ENCODE data around the gene RPL29.

Gene RPL29

GRCh38 chr3:52037291-52037690 lies 41.6 kb upstream of the RPL29 start:
- no peak for ATAC-seq
- TF ChIP-seq ZC3H10 (CRISPR knock-in tag; IDR thresholded peaks at IDR 0.05) (no peak), ISL1 (CRISPR knock-in tag; IDR thresholded peaks at IDR 0.05) (no peak), RARB (CRISPR knock-in tag; IDR thresholded peaks at IDR 0.05) (no peak), GLIS3 (CRISPR knock-in tag; IDR thresholded peaks at IDR 0.05) (no peak), TOX (CRISPR knock-in tag; IDR thresholded peaks at IDR 0.05; ENCODE audit: borderline replicate concordance) (no peak)

GRCh38 chr3:52036829-52037228 lies 41.1 kb upstream of the RPL29 start:
- no peak for ATAC-seq
- TF ChIP-seq SNAI2 (CRISPR knock-in tag; IDR thresholded peaks at IDR 0.05), result no peak
- no peak for TF ChIP-seq TCF4 (CRISPR knock-in tag; IDR thresholded peaks at IDR 0.05; ENCODE audit: borderline replicate concordance)
- TF ChIP-seq PPARA (CRISPR knock-in tag; IDR thresholded peaks at IDR 0.05; ENCODE audit: borderline replicate concordance), result no peak
- no peak for TF ChIP-seq GLIS3 (CRISPR knock-in tag; IDR thresholded peaks at IDR 0.05)
- no peak for TF ChIP-seq ZNF565 (CRISPR knock-in tag; conservative IDR thresholded peaks at IDR 0.05; ENCODE audit: low read depth)
- TF ChIP-seq ZNF8 (CRISPR knock-in tag; IDR thresholded peaks at IDR 0.05), result no peak
- no peak for TF ChIP-seq TSHZ2 (CRISPR knock-in tag; IDR thresholded peaks at IDR 0.05)
- no peak for TF ChIP-seq ZFP30 (CRISPR knock-in tag; IDR thresholded peaks at IDR 0.05)
- TF ChIP-seq ZC3H10 (CRISPR knock-in tag; IDR thresholded peaks at IDR 0.05), result no peak

GRCh38 chr3:52036222-52036694 lies 40.6 kb upstream of the RPL29 start:
- TF ChIP-seq ESRRG (CRISPR knock-in tag; IDR thresholded peaks at IDR 0.05) (no peak), RARB (CRISPR knock-in tag; IDR thresholded peaks at IDR 0.05) (no peak), OSR1 (CRISPR knock-in tag; IDR thresholded peaks at IDR 0.05) (no peak), ARNTL (CRISPR knock-in tag; IDR thresholded peaks at IDR 0.05; ENCODE audit: borderline replicate concordance, low read depth) (no peak), SNAI2 (CRISPR knock-in tag; IDR thresholded peaks at IDR 0.05) (no peak), ISL1 (CRISPR knock-in tag; IDR thresholded peaks at IDR 0.05) (no peak), CREB5 (CRISPR knock-in tag; IDR thresholded peaks at IDR 0.05; ENCODE audit: low read depth) (no peak), TOX (CRISPR knock-in tag; IDR thresholded peaks at IDR 0.05; ENCODE audit: borderline replicate concordance) (no peak), ZFP30 (CRISPR knock-in tag; IDR thresholded peaks at IDR 0.05) (no peak), CSRNP3 (CRISPR knock-in tag; IDR thresholded peaks at IDR 0.05) (no peak), ZNF565 (CRISPR knock-in tag; conservative IDR thresholded peaks at IDR 0.05; ENCODE audit: low read depth) (no peak)
- ATAC-seq, result no peak

GRCh38 chr3:52034651-52035050 lies 39.0 kb upstream of the RPL29 start:
- ATAC-seq, result no peak
- TF ChIP-seq ARNTL (CRISPR knock-in tag; IDR thresholded peaks at IDR 0.05; ENCODE audit: borderline replicate concordance, low read depth) (no peak), ZNF70 (CRISPR knock-in tag; IDR thresholded peaks at IDR 0.05) (no peak), ESRRG (CRISPR knock-in tag; IDR thresholded peaks at IDR 0.05) (no peak), SNAI2 (CRISPR knock-in tag; IDR thresholded peaks at IDR 0.05) (no peak), PPARA (CRISPR knock-in tag; IDR thresholded peaks at IDR 0.05; ENCODE audit: borderline replicate concordance) (no peak), CSRNP3 (CRISPR knock-in tag; IDR thresholded peaks at IDR 0.05) (no peak), PATZ1 (CRISPR knock-in tag; IDR thresholded peaks at IDR 0.05; ENCODE audit: borderline replicate concordance) (no peak), TSHZ2 (CRISPR knock-in tag; IDR thresholded peaks at IDR 0.05) (no peak), CSDC2 (CRISPR knock-in tag; IDR thresholded peaks at IDR 0.05) (no peak), ZC3H10 (CRISPR knock-in tag; IDR thresholded peaks at IDR 0.05) (no peak), ISL1 (CRISPR knock-in tag; IDR thresholded peaks at IDR 0.05) (no peak), TOX (CRISPR knock-in tag; IDR thresholded peaks at IDR 0.05; ENCODE audit: borderline replicate concordance) (no peak), GLIS3 (CRISPR knock-in tag; IDR thresholded peaks at IDR 0.05) (no peak), TCF4 (CRISPR knock-in tag; IDR thresholded peaks at IDR 0.05; ENCODE audit: borderline replicate concordance) (no peak), CREB5 (CRISPR knock-in tag; IDR thresholded peaks at IDR 0.05; ENCODE audit: low read depth) (no peak), BACH2 (CRISPR knock-in tag; IDR thresholded peaks at IDR 0.05; ENCODE audit: borderline replicate concordance) (no peak)
